ENCODE results near the gene GIGYF1.
"Not testable (repeated sequence)": the region's sequence is repeated elsewhere in the genome, so short reads cannot be mapped to it uniquely, and the experiment has no call there.

Gene GIGYF1

GRCh38 chr7:100673302-100673941 is 20.6 kb downstream of the GIGYF1 start, which contains the start of gene GNB2:
GNB2 (plus strand) TSS chr7:100673740; CDS start chr7:100676266, 2,526 bp downstream.
- peak; percentile 98 for DNase-seq (ENCODE audit: low spot score)

GRCh38 chr7:100671353-100672327 is 22.4 kb downstream of the GIGYF1 start:
- no peak for DNase-seq (ENCODE audit: low spot score)

DNA sequence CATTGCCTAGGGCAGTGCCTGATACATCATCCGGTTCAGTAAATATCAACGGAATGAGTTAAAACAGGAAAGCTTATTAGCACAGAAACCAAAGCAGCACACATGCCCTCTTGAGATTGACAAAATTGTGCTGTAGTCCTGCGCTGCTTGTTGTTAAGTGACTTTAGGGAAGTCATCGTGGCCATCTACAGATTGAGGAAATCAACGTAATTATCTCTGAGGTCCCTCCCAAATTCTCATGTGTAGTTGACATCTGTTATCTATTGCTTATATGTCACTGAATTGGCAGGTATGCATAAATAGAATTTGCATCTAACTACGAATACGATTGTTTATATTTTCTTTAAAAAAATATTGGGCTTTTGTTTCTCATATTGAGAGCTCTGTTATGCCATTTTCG is 24.0 kb downstream of the GIGYF1 start:
- DNase-seq (ENCODE audit: low spot score) = no peak

- not testable (repeated sequence) for DNase-seq (ENCODE audit: low spot score)
These were observed 24.9 kb downstream of the GIGYF1 start for GRCh38 chr7:100669106-100669505.

DNA sequence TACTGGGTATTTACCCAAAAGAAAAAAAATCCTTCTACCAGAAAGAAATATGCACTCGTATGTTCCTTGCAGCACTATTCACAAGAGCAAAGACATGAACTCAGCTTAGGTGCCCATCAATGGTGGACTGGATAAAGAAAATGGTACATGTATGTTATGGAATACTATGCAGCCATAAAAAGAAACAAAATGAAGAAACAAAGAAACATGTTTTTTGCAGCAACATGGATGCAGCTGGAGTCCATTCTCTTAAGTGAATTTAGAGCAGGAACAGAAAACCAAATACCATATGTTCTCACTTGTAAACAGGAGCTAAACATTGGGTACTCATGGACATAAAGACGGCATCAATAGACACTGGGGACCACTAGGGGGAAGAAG is 26.0 kb downstream of the GIGYF1 start:
- DNase-seq (ENCODE audit: low spot score) = no peak

DNA sequence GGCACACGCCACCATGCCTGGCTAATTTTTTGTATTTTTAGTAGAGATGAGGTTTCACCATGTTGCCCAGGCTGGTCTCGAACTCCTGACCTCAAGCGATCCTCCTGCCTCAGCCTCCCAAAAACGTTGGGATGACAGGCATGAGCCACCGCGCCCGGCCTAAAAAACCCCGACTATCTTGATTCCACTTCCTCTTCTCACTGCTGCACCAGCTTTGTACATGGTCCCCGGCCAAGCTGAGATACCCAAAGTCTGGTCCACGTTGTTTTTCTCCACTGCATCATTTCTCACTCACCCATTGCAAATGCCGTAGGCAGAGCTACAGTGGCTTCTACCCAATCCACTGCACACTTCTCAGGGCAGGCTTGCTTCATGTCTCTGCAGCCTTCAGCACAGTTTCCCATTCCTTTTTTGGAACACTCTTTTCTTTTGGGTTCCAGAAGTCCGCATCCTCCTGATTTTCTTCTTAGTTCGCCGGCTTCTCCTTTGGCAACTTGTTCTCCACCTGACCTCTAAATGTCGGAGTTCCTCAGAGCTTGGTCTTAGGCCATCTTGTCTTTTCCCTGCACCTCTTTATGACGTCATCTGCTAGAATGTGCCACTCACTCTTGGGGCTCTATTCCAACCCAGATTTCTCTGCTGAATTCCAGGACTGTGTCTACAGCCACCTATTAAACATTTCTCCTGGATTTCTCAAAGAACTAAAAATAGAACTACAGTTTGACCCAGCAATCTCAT is 26.6 kb downstream of the GIGYF1 start:
- DNase-seq (ENCODE audit: low spot score) = no peak

- no peak for DNase-seq (ENCODE audit: low spot score)
These were observed 28.8 kb downstream of the GIGYF1 start for GRCh38 chr7:100665168-100665726.

DNA sequence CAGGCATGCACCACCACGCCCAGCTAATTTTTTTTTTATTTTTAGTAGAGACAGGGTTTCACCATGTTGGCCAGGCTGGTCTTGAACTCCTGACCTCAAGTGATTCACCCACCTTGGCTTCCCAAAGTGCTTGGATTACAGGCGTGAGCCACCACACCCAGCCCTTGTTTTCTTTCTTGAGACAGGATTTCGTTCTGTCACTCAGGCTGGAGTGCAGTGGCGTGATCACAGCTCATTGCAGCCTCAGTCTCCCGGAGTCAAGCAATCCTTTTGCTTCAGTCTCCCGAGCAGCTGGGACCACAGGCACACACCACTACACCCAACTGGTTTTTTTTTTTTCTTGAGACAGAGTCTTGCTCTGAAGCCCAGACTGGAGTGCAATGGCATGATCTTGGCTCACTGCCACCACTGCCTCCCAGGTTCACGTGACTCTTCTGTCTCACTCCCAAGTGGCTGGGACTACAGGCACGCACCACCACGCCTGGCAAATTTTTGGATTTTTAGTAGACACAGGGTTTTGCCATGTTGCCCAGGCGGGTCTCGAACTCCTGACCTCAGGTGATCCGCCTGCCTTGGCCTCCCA is 31.8 kb downstream of the GIGYF1 start:
- not testable (repeated sequence) for DNase-seq (ENCODE audit: low spot score)

DNA sequence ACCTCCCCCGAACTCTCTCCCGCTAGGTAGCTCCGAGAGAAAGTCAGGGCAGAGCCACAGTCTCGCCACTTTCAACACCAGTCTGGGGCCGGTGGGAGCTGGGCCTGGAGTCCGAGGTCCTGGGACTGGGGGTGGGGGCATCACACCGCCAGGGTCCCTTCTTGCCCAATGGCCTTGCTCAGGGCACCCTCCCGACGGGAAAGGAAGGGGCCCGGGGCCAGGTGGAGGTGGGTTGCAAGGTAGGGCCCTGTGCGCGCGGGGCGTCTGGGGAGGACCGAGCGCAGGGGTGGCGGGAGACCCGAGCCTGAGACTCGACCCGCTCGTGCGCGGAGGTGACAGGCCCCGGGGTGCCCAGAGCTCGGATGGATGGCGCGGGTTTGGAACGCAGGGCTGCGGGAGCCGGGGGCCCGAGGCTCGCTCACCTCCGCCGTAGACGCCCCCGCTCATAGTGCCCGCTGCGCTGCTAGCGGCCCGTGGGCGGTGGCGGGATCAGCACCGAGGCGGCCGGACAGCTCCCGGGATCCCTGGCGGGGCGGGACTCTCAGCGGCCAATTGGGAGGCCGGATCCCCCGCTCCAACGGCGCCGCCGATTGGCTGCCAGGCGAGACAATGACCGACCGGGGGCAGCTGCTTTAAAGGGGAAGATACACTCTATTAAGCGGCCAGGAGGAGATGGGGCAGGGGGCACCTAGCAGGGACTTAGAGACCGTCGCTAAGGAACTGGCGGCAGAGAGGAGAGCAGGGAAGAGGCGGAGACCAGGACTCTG is 38.0 kb downstream of the GIGYF1 start, which contains the start of gene ACTL6B:
Gene ACTL6B, minus strand, starts transcription at position 541 of the 767 bp plus-strand sequence. Its CDS starts 94 bp downstream, at position 447.
- peak; percentile 80 for DNase-seq (ENCODE audit: low spot score)

- no peak for DNase-seq (ENCODE audit: low spot score)
These were observed 38.9 kb downstream of the GIGYF1 start for GRCh38 chr7:100654908-100655831.

- DNase-seq (ENCODE audit: low spot score) = no peak
These were observed 44.1 kb downstream of the GIGYF1 start for GRCh38 chr7:100649826-100650565.

DNA sequence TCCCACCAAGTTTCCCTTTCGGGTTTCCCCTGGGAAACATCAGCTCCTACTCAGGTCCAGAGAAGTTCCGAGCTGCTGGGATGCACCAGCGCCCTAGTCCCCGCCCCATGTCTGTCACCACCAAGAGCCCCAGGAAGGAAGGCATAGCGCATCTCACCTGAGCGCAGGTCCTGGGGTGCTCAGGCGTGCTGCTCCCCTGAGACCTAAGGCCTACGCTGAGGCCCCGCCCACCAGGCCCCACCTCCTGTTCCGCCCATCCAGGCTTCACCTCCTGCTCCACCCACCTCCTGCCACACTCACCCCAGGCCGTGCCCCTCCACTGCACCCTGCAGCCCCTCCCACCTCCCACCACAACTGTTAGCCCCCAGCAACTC is 51.5 kb downstream of the GIGYF1 start:
- DNase-seq (ENCODE audit: low spot score) = no peak

GRCh38 chr7:100641860-100642533 is 52.1 kb downstream of the GIGYF1 start:
- DNase-seq (ENCODE audit: low spot score) = no peak

DNA sequence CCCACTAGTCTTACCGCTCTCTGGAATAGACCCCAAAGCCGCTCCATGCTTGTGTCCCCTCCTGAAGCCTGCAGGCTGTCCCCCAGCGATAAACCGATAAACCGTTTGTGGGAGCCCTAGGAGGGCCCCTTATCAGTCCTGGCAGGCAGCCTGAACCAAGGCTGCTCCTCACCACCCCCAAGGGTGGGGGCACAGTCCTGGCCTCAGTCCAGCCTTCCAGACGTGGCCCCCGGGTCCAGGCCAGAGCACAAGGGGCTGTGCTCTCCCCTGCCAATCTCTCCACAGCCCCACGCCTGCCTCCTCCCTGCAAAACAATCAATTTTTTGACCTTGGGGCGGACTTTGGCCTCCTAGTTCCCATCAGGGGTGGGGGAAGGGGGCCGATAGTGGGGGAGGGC is 52.6 kb downstream of the GIGYF1 start, which contains the start of gene TFR2:
Gene TFR2, minus strand, starts transcription at position 90 of the 397 bp plus-strand sequence. Its CDS starts 43 bp downstream, at position 47.
- no peak for DNase-seq (ENCODE audit: low spot score)

- DNase-seq (ENCODE audit: low spot score) = no peak
These were observed 53.3 kb downstream of the GIGYF1 start for GRCh38 chr7:100640517-100641440.

DNA sequence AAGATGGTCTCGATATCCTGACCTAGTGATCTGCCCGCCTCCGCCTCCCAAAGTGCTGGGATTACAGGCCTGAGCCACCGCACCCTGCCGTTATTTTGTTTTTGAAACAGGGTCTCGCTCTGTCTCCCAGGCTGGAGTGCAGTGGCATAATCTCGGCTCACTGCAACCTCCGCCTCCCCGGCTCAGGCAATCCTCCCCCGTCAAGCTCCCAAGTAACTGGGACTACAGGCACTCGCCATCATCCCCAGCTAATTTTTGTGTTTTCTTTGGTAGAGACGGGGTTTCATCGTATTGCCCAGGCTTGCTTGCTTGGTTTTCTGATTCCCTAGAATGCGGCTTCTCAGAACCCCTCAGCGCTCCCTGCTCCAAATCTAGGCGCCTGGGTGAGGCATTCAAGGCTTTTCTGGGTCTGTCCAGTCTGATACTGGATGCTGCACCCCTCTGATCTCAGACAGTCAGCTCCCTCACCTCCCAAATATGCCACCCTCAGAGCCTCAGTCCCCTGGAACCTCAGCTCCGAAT is 54.0 kb downstream of the GIGYF1 start:
- no peak for DNase-seq (ENCODE audit: low spot score)
